Stimulated activated CD4-positive, alpha-beta T cell treated with anti-CD3 and anti-CD28 coated beads, Interleukin-1b, Interleukin-23, amount 100 ng/mL, for 4 hours (primary cell): ENCODE results near the gene BMP8B.
A peak's percentile ranks its signal among the peaks of the same experiment; 100 is the strongest.

Experiments used
- DNase-seq, 2 donors: peaks; one replicate each; pipeline ENCODE4 v3.0.0-alpha.2; 2020; ENCODE audit warnings: low read depth in 2 of 2

BMP8B gene

DNA sequence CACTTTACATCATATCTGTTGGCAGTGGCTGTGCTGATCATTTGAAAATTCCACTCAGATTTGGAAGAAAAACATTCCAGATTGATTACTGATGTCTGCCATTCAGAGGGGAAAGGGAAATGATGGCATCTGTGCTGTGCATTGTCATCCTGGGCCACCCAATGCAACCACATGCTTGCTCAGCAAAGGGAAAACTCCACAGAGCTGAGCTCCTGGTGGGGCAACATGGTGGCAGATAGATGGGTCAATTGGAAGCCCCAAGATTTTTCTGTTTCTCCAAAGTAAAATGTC is 29.3 kb downstream of the BMP8B start:
- DNase-seq = no peak

DNA sequence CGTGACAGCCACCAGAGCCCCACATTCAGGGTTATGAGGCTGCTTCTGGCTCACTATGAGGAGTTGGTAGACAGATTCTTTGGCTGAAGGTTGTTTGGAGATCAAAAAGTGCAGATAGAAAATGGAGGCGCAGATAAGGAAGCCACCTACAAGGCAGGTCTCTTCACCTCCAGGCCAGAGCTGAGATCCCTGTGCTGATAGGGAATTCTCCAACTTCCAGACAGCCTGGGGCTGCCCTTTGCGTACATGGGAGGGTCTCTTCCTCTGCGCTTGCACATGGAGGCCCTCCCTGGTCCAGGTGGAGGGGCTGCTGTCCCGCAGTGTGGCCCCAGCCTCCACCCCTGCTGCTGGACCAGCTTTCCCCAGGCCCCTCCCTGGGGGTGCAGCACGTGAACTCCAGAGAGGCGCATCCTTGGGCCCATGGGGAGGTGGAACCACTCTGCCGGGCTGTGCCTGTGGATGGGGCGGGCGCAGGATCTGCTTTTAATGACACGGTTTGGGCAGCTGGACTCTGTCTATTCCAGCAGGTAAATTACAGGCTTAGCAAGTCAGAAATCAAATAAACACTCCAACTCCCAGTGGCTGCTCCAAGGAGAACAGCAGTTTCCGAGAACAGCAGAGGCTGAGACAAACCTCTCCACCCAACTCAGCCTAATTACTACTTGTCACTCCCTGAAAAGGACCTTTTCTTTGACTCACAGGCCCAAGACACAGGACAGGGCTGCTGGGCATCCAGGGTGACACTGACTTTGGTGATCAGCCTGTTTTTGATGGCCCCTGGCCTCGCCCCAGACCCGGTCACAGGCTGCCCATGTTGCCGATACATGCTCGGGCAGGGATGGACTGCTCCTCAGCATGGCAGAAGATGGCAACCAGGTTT is 29.9 kb downstream of the BMP8B start:
- no peak for DNase-seq

DNA sequence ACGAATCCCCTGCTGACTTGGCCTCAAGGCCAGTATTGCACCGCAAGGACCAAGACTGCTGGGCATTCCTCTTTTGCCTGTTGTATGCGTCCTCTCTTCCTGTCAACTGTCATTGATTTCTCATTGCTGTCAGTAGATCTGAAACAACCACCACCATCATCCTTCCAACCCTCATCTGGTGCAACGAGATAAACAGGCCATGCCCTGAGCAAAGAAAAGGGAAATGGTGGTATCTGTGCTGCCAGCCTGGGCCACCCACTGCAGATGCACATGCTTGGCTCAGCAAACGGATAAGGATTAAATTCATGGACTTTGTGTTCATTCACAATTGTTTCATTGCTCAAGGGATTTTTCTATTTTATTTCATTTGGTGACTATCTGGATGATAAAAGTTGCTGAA is 31.2 kb downstream of the BMP8B start:
- DNase-seq = no peak

DNA sequence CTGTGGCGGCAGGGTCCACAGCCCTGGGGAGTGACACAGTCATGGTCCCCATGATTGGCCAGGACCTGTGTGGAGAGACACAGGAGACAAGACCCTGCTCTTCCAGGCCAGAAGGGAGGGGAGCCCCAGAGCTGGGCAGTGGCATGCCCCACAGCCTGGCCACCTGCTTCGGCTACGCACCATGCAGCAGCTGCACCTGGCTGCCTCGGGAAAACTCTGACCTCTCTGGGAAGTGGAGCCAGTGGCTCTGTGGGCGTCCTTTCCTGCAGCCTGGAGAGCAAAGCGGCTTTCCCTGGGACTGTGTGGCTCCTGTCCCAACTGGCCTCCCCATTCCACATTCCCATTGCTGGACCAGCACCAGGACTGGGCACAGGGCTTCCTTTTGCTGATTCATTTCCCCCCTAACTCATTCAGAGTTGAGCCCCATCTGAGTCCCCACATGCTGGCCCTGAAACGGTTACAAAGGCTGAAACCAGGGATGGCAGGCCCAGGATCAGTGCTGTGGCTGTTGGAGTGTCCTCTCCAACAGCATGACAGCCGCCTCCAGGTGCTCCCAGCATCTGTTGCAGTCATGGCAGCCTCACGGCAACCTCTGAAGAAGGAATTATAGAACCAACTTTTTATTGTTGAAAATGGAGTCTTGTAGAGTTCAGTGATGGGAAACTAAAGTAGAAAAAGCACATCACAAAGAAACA is 32.6 kb downstream of the BMP8B start:
- DNase-seq = no peak

DNA sequence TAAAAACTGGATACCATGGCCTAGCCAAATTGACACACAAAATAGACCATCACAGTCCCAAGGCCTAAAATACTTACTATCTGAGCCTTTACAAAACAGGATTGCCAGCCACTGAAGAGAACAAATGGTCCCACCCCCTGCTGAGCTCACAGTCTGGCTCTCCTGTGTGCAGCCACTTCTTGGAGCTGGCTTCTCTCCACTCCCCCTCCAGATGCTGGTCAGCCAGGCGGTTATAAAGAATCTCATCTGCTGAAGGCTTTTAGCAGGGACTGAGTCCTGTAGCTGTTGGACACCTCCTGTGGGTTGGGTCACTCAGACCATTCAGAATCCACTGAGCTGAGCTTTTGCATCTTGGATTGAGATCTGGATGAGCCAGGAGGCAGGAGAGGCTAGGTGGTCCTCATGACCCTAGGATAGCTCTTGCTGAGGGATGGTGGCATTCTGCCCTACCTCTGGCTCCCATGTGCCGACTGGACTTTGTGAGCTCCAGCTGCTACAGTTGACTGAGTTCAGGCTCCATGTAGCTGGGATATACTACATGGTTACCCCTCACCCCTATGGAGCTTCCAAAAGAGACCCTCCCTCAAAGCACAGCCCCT is 33.7 kb downstream of the BMP8B start:
- DNase-seq = no peak

DNA sequence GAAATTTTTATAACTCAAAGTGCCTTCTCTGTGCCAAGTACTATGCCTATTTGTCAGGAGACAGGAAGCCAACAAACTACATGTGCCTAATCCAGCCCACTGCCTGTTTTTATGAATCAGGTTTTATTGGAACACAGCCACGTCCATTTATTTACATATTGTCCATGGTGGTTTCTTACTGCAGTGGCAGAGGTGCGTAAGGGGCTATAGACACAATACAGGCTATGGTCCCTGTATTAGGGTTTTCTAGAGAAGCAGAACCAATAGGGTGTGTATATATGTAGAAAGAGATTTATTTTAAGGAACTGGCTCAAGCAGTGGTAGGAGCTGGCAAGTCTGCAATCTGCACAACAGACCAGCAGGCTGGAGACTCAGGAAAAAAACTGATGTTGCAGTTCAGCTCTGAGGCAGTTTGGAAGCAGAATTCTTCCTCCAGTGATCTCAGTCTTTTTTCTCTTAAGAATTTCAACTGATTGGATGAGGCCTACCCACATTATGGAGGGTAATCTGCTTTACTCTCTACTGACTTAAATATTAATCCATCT is 34.6 kb downstream of the BMP8B start:
- DNase-seq = no peak

DNA sequence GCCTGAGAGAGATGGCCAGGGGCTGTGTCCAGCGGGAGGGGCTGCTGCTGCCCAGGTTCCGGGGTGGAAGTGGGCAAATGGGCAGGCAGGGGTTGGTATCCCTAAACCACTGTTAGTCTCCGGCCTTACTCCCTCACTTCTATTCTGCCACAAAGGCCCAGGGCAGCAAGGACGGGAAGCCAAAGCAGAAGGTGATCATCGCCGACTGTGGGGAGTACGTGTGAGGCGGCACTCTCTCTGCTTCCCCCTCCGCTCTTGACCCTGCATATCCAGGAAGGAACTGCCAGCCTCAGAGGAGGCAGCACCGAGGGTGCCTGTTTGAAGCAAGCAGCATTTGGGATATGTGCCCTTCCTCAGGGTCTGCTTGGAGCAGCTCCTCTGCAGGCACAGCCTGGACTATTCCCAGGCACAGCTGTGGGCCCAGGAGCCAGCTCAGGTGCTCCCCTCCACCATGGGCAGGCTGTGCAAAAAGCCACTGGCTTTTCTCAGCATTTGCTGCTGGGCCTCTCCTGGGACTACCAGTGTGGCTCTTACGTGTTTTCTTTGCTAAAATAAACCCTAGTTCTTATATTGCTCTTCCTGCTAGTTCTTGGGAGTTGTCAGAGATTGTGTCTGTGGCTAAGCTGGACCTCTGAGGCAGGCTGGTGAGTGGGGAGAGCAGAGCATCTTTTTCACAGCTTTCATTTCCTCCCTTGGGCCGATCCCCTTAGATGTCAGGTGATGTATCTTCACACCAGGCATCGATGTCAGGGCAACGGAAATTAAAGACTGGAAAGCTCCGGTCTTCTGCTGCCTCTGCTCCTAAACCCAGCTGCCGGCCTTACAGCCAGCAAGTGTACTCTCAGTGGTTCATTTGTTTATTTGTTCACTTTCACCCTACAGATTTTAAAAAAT is 35.3 kb downstream of the BMP8B start:
- no peak for DNase-seq

DNA sequence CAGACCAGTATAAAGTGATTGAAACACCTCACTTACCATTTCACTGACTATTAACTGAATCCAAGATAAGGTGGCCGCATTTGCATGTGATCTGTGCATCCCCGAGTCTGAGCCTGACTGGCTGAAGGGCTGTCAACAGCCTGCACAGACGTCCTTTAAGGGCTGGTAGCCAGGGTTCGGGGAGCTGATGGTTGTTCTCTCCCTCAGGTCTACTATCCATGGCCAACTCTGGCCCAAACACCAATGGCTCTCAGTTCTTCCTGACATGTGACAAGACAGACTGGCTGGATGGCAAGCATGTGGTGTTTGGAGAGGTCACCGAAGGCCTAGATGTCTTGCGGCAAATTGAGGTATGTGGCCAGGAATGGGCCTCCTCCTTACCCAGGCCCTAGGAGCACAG is 36.0 kb downstream of the BMP8B start:
- no peak for DNase-seq

DNA sequence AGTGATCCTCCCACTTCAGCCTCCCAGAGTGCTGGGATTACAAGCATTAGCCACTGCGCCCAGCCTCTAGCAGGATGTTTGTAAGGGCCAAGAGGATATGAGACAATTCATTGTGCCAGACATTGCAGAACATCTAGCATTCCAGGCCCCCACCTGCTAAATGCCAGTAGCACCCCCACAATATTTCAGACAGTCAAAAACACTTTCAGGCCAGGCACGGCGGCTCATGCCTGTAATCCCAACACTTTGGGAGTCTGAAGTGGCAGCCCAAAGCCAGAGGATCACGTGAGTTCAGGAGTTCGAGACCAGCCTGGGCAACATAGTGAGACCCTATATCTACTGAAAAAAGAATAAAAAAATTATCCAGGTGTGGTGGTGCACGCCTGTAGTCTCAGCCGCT is 37.1 kb downstream of the BMP8B start:
- no peak for DNase-seq

DNA sequence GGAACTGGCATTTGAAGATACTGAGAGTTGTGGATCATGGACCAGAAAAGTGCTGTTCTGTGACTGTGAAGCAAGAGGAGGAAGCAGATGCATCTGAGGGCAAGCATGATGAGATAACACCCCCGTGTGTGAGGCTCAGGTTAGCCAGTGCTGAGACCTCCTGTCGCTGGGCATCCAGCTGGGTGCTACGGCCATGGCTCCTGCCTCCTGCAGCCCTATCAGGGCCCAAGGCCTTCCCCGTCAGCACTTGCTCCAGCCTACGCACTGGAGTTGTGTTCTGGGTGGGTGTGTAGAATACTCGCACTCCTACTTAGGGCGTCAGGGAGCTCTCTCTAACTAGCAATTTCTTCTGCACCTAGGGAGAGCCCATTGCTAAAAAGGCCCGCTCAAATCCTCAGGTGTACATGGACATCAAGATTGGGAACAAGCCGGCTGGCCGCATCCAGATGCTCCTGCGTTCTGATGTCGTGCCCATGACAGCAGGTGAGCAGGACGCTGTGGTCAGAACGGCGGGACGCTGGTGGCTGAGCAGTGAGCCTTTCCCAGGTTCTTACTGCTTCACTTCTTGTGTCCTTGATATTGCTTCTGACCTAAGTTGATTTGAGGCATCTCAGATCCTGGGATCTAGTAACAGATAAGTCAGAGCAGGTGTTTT is 43.5 kb downstream of the BMP8B start:
- DNase-seq = no peak

DNA sequence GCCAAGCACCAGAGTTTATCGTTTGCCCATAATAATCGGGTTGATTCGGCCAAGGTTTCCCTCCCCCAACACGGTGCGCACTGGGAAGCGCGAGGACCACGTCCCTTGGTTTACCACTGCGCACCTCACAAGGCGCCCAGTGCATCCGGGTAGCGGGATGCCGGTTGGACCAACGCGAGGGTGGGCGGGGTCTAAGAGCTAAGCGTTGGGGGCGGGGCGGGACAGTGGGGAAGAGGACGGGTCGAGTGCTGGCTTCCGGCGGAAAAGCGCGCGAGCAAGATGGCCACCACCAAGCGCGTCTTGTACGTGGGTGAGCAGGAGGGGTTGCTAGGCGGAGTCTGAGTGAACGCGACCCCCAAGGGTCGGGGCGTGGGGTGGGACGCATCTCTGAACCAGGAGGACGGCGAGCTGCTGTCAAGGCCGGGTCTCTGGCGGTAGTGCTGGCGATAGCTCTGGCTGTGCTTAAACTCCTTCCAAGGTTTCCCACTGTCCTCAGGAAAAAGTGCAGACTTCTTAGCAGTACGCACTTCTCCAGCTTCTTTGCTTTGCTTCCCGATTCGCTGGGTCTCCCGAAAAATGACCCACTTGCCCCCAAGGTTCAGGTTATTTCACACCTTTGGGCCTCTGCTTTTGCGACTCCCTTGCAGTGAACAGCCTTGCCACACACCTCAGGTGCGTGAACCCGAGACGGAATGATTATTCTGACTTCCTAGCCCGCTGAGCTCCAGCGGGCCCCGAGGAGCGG is 49.9 kb downstream of the BMP8B start, which contains the start of gene PPIE:
PPIE (plus strand) TSS at position 261 of the 745 bp plus-strand sequence; CDS start at position 280, 19 bp downstream.
- DNase-seq = peak; percentile 94 to 99

DNA sequence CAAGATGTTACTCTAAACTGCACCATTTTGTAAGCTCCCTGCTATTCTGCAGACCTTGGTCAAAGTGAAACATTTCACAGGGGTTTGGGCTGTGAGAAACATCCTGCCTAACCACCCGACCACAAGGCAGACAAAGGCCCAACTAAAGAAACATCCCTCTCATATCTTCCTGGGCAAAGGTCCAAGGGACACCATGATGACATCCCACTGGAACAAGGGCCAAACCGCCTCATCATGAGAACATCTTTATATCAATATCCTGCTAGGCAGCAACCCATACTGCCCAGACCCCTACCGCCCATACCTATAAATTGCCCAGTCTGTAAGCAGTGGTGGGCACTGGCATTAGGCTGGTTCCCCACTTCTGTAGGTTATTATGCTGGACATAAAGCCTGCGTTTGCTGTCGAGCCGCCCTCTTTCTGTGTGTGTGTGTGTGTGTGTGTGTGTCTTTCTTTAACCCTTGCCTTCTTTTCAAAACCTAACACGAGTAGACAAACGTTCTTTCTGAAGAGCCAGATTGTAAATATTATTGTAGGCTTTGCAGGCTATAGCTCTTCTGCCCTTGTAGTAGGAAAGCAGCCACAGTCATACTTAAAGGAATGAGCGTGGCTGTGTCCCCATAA is 51.0 kb downstream of the BMP8B start:
- DNase-seq = no peak

DNA sequence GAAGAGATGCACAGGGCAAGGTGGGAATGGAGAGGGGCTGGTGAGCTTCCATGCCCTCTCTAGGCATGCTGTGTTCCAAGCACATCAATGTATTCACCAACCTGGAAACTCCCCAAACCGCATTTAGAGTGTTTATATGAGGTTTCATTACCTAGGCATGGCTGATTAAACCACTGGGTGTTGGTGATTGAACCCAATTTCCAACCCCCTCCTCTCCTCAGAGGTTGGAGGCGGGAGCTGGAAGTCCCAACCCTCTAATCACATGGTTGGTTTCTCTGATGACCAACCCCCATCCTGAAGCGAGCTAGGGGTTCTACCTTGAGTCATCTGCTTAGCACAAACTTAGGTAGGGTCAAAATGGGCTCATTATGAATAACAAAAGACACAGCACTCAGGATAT is 52.9 kb downstream of the BMP8B start:
- DNase-seq = no peak

DNA sequence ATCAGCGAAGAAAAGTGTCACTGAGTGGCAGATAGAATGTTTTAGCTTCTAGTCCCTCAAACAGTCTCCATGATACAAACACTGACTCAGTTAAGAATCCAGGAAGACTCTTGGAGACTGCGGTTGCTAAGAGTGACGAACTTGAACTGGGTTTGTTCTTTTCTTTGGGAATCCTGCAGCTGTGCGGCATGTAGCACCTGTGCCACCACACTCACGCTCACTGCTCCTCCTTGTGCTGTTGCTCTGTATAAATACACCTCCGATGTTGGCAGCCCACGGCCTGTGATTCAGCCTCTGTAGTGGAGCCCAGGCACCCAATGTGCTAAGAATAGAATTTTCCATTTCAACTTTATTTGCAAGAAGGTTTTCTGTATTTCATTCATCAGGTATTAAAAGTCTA is 55.5 kb downstream of the BMP8B start:
- no peak for DNase-seq

DNA sequence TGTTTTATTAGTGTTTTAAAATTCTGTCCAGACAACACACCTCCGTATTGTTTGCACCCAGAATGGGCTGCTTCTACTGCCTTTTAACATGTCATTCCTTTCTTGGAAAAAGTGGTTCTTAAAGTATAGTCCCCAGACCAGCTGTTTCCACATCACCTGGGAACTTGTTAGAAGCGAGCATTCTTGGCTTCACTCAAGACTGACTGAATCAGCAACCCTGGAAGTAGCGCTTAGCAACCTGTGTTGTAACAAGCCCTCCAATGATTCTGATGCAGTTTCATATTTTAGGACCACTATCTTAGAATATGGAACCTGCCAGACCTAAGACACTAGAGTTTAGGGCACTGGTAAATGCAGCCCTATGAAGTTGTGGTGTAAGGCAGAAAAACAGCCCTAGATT is 55.9 kb downstream of the BMP8B start:
- no peak for DNase-seq

DNA sequence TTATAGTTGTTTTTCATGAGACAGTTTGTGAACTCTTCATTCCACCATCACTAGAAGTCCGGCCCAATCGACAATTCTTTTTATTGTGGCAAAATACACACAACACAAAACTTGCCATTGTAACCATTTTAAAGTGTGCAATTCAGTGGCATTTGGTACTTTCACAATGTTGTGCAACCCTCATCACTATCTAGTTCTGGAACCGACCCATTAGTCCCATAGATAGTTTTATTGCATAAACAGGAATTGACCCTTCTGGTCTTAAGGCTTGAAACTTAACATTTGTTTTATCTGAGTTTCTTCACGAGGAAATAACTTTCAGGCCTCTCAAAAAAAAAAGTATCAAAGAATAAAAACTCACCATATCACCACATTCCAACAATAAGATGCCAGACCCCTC is 58.8 kb downstream of the BMP8B start:
- DNase-seq = no peak

DNA sequence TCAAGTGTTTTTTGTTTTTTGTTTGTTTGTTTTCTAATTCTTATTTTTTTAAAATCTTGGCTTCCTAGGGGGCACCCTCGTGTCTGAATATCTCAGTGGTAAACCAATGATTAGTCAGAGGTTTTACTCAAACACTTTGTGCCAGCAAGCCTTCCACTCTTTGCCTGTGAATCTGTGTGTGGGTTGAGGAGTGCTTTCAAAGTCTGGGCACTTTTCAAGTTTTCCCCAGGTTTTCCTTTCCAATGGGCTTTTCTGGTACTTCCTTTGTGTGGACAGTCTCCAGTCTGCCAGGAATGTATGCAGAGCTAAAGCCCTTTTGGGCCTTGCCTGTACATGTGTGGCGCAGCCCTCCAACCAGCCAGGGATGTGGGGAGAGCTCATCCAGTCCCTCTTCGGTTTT is 59.6 kb downstream of the BMP8B start:
- DNase-seq = no peak

DNA sequence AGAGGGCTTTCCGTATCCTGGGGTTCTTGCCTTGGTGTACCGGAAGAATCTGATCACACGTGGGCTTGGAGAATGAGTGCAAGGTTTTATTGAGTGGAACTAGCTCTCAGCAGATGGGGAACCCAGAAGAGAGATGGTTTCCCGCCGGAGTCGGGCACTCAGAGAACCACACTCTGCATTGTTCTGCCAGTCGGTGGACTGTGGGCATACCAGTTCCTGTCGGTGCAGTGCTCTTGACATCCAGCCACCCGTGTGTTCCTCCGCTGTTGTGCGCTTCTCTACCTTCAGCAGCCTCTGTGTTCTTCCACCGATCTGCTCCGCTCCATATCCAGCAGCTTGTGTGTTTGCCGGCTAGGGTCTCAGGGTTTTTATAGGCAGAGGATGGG is 60.7 kb downstream of the BMP8B start:
- no peak for DNase-seq

DNA sequence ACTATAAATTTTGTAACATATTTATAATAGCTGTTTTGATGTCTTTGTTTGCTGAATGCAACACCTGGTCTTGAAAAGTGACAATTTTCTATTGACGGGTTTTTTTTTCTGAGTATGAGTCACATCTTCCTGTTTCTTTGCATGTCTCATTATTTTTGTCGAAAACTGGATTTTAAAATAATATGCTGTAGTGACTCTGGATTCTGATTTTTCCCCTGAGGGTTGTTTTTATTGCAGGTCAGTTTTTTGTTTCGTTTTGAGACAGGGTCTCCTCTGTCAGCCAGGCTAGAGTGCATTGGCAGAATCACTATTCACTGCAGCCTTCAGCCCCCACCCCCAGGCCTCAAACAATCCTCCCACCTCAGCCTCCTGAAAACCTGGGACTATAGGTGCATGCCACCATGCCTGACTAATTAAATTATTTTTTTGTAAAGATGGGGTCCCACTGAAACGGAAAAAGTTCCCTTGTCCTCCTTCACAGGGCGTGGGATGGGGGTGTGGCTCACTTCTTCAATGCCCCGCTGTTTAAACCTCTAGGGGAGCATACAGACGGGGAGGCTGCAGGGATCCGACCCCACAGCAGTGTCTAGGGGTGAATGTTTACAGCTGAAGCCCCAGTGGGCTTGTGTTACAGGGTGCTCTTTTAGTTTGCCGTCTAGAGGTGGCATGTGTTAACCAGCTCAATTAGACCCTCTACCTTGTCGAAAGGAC is 61.3 kb downstream of the BMP8B start:
- DNase-seq = no peak
